MG63 (cell line): ENCODE results near the gene RGR. TPM values are rescaled to one million over a fixed set of nuclear protein-coding genes. Genes with fewer than 3 reads are reported as not detected.

Experiments used
- DNase-seq: peaks from one replicate; pipeline ENCODE4 v3.0.0-alpha.2; 2020
- H3K27me3 ChIP-seq: fragments of 250-450 bp; sonication (Bioruptor Pico); 2 replicates; pipeline ENCODE4 v1.5.1; 2020; ENCODE audit warnings: mild to moderate bottlenecking, moderate library complexity
- H3K36me3 ChIP-seq: fragments of 250-450 bp; sonication (Bioruptor Pico); 2 replicates; pipeline ENCODE4 v1.5.1; 2020; ENCODE audit warnings: mild to moderate bottlenecking, moderate library complexity
- H3K4me3 ChIP-seq: fragments of 250-450 bp; sonication (Bioruptor Pico); 2 replicates; pipeline ENCODE4 v1.5.1; 2020; ENCODE audit warnings: mild to moderate bottlenecking, moderate library complexity
- H3K9me3 ChIP-seq: fragments of 250-450 bp; sonication (Bioruptor Pico); 2 replicates; pipeline ENCODE4 v1.5.1; 2020; ENCODE audit warnings: mild to moderate bottlenecking, moderate library complexity
- total RNA-seq: library from RNA; depleted of rRNA; stranded (reverse); fragments of >200 nt; shearing (Covaris generic); gene quantifications from 2 replicates; pipeline ENCODE4 v1.2.3, GENCODE V29; 2014; ENCODE audit warnings: low replicate concordance; rRNA removed

RGR gene
- not detected in 2 replicates for total RNA-seq

- no peaks in the 10 kb centered on the region for H3K36me3 ChIP-seq
Measured at GRCh38 chr10:84244651-84245270, at the start of gene RGR. RGR (plus strand) TSS chr10:84245053; CDS start chr10:84245091, 38 bp downstream.

DNA sequence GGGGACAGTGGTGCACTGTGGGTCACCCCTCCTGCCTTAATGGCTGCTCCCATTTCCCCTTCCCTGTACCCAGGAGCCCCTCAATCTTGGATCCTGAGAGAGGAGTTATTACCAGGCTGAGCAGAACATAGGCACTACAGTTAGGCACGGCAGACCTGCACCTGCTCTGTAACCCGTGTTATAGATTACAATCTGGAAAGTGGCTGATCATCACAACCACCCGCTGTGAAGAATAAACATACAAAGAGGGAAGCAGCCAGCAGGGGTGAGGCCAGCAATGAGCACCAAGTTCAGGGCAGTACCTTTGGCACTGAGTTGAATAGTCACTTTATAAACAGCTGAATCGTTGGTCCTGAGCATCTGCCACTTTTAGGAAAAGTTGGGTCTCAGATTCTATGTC is 48.8 kb upstream of the RGR start:
- no peaks in the 10 kb centered on the region for H3K36me3 ChIP-seq
- H3K9me3 ChIP-seq = no peaks in the 10 kb centered on the region
- peaks cover 31% of the 10 kb centered on the region for H3K27me3 ChIP-seq

More at GRCh38 chr10:84244651-84245270, at the start of gene RGR:
- H3K9me3 ChIP-seq = no peaks in the 10 kb centered on the region
- no peak within 1 kb of the TSS for H3K4me3 ChIP-seq
- no peaks in the 10 kb centered on the region for H3K27me3 ChIP-seq
- DNase-seq = no peak

GRCh38 chr10:84196941-84197340 is 47.9 kb upstream of the RGR start:
- Histone ChIP-seq H3K9me3 (no peaks in the 10 kb centered on the region), H3K27me3 (peaks cover 31% of the 10 kb centered on the region), H3K36me3 (no peaks in the 10 kb centered on the region), H3K4me3 (no peak overlapping the region)
- DNase-seq = no peak

More for the DNA sequence above, 48.8 kb upstream of the RGR start:
- no peak overlapping the region for H3K4me3 ChIP-seq
- no peak for DNase-seq

DNA sequence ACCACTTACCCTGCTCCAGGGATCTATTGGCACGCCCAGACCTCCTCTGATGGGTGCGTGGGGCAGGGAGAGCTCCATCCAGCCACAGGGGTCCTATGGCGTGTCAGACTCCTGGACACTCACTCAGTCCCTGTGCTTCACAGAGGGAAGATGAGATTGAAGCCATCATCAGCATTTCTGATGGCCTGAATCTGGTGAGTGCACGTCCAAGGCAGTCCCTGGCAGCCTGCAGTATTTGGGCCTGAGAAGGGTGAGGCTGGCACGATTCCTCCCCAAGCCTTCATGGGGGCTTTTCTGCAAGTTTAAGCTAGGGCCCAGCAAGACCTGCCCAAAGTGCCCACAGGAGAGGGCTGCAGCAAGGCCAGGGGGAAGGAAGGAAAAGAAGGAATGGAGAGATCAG is 47.2 kb upstream of the RGR start:
- DNase-seq = no peak
- H3K27me3 ChIP-seq = peaks cover 31% of the 10 kb centered on the region
- no peaks in the 10 kb centered on the region for H3K36me3 ChIP-seq
- no peaks in the 10 kb centered on the region for H3K9me3 ChIP-seq
- no peak overlapping the region for H3K4me3 ChIP-seq

DNA sequence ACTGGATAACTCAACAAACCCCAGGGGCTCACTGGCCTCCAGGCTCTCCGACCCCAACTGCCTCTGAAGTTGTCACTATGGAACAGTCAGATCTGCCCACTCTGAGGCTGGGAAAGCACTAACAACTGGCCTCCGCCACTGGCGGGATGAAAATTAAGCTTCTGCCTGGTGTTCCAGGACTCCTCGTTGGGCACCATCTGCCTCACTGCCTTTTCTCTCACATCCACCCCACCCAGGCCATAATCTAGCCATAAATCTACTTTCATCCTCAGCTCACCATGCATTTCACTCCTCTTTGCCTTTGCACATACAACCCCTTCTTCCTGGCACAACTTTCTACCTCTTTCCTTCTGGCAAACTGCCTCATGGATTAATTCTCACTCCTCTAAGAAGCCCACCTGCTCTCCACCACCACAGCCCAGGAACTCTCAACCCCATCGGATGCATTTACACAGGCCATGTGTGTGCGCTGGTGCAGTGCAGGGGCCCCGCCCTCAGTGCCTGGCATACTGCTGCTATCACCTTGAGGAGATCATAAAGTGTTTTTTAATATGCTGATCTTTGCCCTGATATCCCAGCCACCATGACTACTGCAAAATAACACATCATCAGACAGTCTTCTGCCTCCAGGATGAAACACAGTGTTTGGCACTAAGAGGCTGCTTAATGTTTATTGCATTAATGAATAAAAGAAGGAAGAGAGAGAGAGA is 46.5 kb upstream of the RGR start:
- Histone ChIP-seq H3K27me3 (peaks cover 31% of the 10 kb centered on the region), H3K4me3 (no peak overlapping the region), H3K36me3 (no peaks in the 10 kb centered on the region), H3K9me3 (no peaks in the 10 kb centered on the region)
- no peak for DNase-seq

DNA sequence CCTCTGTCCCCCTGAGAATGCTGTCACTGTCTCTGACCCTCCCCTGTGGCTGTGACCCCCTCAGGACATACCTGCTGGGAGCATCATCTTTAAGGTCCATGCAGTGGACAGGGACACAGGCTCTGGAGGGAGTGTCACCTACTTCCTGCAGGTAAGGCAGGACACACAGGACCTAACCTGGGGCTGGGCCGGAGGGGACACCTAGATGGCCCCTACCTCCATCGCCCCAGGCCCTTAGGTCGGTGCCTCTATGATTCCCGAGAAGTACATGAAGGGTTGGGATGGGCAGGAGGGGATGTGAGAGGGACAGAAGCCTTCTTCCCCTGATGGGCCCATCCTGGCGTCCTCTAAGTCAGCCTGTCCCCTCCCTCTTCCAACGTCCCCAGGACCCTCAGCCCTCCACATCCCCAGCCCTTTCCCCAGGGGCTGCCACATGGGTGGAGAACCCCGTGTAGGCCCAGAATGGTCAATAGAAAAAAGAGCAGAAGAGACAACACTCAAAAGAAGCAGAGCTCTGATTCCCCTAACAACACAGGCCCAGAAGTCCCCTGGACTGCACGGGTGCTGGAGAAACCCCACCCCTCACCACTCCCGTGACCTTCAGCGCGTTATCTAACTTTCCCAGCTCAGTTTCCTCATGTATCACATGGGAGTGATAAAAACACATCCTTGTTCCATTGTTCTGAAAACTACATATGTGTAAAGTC is 44.2 kb upstream of the RGR start:
- H3K4me3 ChIP-seq = no peak overlapping the region
- peaks cover 11% of the 10 kb centered on the region for H3K27me3 ChIP-seq
- no peaks in the 10 kb centered on the region for H3K36me3 ChIP-seq
- DNase-seq = no peak
- no peaks in the 10 kb centered on the region for H3K9me3 ChIP-seq

DNA sequence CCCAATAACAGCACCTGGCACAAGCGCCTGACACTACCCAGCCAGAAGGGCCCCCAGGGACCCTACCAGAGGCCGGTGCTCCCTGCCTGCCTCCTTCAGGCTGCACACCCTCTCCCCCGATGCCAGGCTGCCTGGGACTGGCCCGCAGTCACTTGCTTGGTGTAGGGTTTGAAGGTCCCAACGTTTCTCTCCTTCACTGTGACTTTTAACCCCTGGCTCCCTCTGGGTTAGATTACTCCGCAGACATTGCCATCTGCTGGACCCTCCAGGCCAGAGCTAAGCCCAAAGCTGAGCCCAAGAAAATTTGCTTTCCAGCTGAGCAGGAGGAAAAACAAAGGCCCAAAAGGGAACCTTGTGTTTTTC is 43.6 kb upstream of the RGR start:
- Histone ChIP-seq H3K4me3 (no peak overlapping the region), H3K27me3 (peaks cover 7% of the 10 kb centered on the region), H3K9me3 (no peaks in the 10 kb centered on the region), H3K36me3 (no peaks in the 10 kb centered on the region)
- no peak for DNase-seq

GRCh38 chr10:84201682-84202081 is 43.2 kb upstream of the RGR start:
- Histone ChIP-seq H3K4me3 (no peak overlapping the region), H3K27me3 (peaks cover 3% of the 10 kb centered on the region), H3K9me3 (no peaks in the 10 kb centered on the region), H3K36me3 (no peaks in the 10 kb centered on the region)
- no peak for DNase-seq

GRCh38 chr10:84202349-84202748 is 42.5 kb upstream of the RGR start:
- H3K27me3 ChIP-seq = no peaks in the 10 kb centered on the region; the same call in none of the 2 replicates
- no peak for DNase-seq
- H3K36me3 ChIP-seq = no peaks in the 10 kb centered on the region
- no peaks in the 10 kb centered on the region for H3K9me3 ChIP-seq
- H3K4me3 ChIP-seq = no peak overlapping the region

GRCh38 chr10:84204122-84204521 is 40.7 kb upstream of the RGR start:
- no peak overlapping the region for H3K4me3 ChIP-seq
- peaks cover 3% of the 10 kb centered on the region for H3K27me3 ChIP-seq
- H3K36me3 ChIP-seq = no peaks in the 10 kb centered on the region
- H3K9me3 ChIP-seq = no peaks in the 10 kb centered on the region
- DNase-seq = no peak

DNA sequence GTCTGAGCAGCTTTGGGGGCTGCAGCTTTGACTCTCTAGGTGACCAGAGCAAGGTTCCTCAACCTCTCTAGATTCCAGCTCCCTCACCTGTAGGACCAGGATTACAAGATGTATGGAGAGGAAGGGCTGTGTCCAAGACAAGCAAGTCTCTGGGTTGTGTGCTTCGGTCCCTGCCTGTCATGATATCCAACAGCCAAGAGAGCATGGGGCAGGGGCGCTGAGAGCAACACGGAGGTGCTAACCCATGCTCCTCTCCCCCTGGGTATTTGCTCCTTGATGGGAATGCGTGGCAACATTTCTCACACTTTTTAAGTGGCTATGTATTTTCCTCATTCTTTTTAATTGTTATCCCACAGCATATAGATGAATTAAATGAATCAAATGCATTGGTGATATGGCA is 40.2 kb upstream of the RGR start:
- no peak for DNase-seq

GRCh38 chr10:84205049-84205852 is 39.6 kb upstream of the RGR start:
- H3K36me3 ChIP-seq = no peaks in the 10 kb centered on the region
- H3K9me3 ChIP-seq = no peaks in the 10 kb centered on the region
- DNase-seq = peak; percentile 27
- H3K27me3 ChIP-seq = peaks cover 3% of the 10 kb centered on the region
- no peak overlapping the region for H3K4me3 ChIP-seq

More for the DNA sequence above, 40.2 kb upstream of the RGR start:
- Histone ChIP-seq H3K36me3 (no peaks in the 10 kb centered on the region), H3K9me3 (no peaks in the 10 kb centered on the region), H3K4me3 (no peak overlapping the region), H3K27me3 (peaks cover 3% of the 10 kb centered on the region)

GRCh38 chr10:84205853-84206525 is 38.9 kb upstream of the RGR start:
- Histone ChIP-seq H3K9me3 (no peaks in the 10 kb centered on the region), H3K4me3 (no peak overlapping the region), H3K36me3 (no peaks in the 10 kb centered on the region), H3K27me3 (peaks cover 3% of the 10 kb centered on the region)
- DNase-seq = no peak

GRCh38 chr10:84208023-84208422 is 36.8 kb upstream of the RGR start:
- H3K36me3 ChIP-seq = no peaks in the 10 kb centered on the region
- no peak for DNase-seq

DNA sequence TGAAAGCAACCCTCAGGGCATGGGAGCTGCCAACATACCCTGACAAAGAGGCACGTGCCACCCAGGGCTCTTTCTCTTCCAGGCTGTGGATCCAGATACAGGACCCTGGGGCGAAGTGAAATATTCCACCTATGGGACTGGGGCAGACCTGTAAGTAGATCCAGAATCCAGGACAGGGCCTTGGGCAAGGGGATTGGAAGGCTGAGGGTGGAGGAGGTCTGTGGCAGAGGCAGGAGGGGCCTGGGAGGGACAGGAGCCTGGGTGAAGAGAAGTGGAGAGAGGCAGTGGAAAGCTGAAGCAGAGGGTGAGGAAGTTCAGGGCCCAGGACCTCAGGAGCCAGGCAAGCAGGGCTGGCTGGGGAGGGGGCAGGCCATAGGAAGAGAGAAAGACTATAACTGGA is 33.3 kb upstream of the RGR start:
- peaks cover 3% of the 10 kb centered on the region; the same call in 1 of the 2 replicates for H3K27me3 ChIP-seq
- H3K36me3 ChIP-seq = no peaks in the 10 kb centered on the region
- no peaks in the 10 kb centered on the region for H3K9me3 ChIP-seq
- DNase-seq = no peak
- no peak overlapping the region for H3K4me3 ChIP-seq

More at GRCh38 chr10:84208023-84208422, 36.8 kb upstream of the RGR start:
- Histone ChIP-seq H3K27me3 (peaks cover 3% of the 10 kb centered on the region), H3K4me3 (no peak overlapping the region), H3K9me3 (no peaks in the 10 kb centered on the region)

DNA sequence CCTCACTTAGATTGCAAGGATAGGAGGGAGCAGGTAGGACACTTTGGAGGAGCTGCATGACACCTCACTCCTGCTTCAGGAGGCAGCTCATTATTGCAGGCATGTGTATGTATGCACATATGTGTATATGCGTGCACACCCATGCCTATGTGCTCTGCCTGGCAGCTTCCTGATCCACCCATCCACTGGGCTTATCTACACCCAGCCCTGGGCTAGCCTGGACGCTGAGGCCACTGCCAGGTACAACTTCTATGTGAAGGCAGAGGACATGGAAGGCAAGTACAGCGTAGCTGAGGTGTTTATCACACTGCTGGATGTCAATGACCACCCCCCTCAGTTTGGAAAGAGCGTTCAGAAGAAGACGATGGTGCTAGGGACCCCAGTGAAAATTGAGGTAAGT is 32.8 kb upstream of the RGR start:
- no peaks in the 10 kb centered on the region for H3K36me3 ChIP-seq
- no peak overlapping the region for H3K4me3 ChIP-seq
- H3K9me3 ChIP-seq = no peaks in the 10 kb centered on the region
- peaks cover 3% of the 10 kb centered on the region; the same call in 1 of the 2 replicates for H3K27me3 ChIP-seq
- DNase-seq = no peak
